ENCODE results near the gene DNAJB13.

The DNAJB13 gene

DNA sequence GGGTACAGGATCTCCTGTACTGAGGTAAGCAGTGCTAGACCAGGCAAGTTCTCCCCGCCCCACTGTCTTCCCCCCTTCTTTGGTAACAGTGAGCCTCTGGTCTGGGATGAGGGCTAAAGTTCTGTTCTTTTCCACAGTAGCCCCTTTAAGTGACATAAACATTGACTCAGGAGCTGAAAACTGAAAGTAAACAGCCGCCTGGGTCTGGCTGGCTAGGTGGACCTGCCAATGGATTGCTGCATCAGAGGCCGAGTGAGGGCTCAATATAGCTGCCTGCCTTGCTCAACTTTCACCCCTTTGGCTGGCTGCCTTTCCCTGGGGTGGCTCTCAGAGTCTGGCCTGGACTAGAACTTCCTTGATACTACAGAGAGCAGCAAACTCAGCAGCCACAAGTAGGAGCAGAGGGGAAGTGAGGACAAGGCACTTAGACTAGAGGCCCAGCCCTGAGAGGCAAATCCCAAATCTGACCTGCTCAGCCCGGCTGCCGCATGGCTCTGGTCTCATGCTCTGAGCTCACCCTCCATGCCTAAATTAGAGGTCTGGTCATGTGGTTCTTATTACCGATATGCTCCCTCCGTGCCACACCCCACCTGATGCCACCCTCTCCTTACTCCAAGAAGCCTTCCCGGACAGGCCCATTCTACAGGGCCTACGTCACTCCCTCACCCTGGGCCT, 67.6 kb downstream of the DNAJB13 start:
- DNase-seq: no peak

- no peak for DNase-seq
Measured at GRCh38 chr11:74019104-74019738, 68.4 kb downstream of the DNAJB13 start.

- no peak for DNase-seq
Measured at GRCh38 chr11:74019860-74020259, 69.0 kb downstream of the DNAJB13 start.
